CD4-positive, alpha-beta memory T cell (primary cell): ENCODE results near the gene MRPL53. TPM values are rescaled to one million over a fixed set of nuclear protein-coding genes. Genes with fewer than 3 reads are reported as not detected.

ENCODE experiments used
- CTCF ChIA-PET: fragments of 350-600 bp; sonication (Branson Sonifier 250); formaldehyde crosslinking; loops from one replicate; lab custom pipeline; 2021; ENCODE audit warnings: inconsistent platforms; ENCODE audit not compliant: partially characterized antibody; lab: Charles Lee
- POLR2A ChIA-PET: fragments of 350-600 bp; sonication (Branson Sonifier 250); formaldehyde crosslinking; loops from one replicate; lab custom pipeline; 2021; ENCODE audit not compliant: partially characterized antibody; lab: Charles Lee
- DNase-seq, 5 donors: peaks; one replicate each; pipeline versions ENCODE4 v3.0.0 to v3.0.0-alpha.2; 2020 to 2022; ENCODE audit warnings: mixed read lengths in 1 of 5
- H3K27ac ChIP-seq: one replicate; pipeline ENCODE4 v1.7.0; 2013; ENCODE audit warnings: low read depth, low read length
- H3K27me3 ChIP-seq: 2 replicates; pipeline ENCODE4 v1.7.0; 2013; ENCODE audit warnings: mild to moderate bottlenecking, low read length, moderate library complexity; ENCODE audit not compliant: insufficient read depth
- H3K36me3 ChIP-seq: 2 replicates; pipeline ENCODE4 v1.7.0; 2013; ENCODE audit warnings: mild to moderate bottlenecking, low read length, moderate library complexity; ENCODE audit not compliant: insufficient read depth
- H3K4me1 ChIP-seq: 2 replicates; pipeline ENCODE4 v1.7.0; 2013; ENCODE audit warnings: mild to moderate bottlenecking, low read length, moderate library complexity; ENCODE audit not compliant: insufficient read depth
- H3K4me3 ChIP-seq, 2 donors: one replicate each; pipeline ENCODE4 v1.7.0; 2013; ENCODE audit warnings: low read length in 2 of 2, mild to moderate bottlenecking in 1 of 2
- H3K9me3 ChIP-seq, 2 donors: one replicate each; pipeline ENCODE4 v1.7.0; 2013; ENCODE audit warnings: low read length in 2 of 2, control low read depth in 1 of 2; ENCODE audit not compliant: control insufficient read depth in 1 of 2
- H3K27ac Mint-ChIP-seq, 7 donors: one replicate each; pipeline ENCODE4 v1.8.0; 2020 to 2021; ENCODE audit warnings: mixed read lengths in 7 of 7, mild to moderate bottlenecking in 6 of 7, inconsistent platforms in 3 of 7, moderate library complexity in 3 of 7
- H3K27me3 Mint-ChIP-seq, 2 donors: one replicate each; pipeline ENCODE4 v1.8.0; 2020 to 2021; ENCODE audit warnings: mixed read lengths in 2 of 2
- H3K36me3 Mint-ChIP-seq, 2 donors: one replicate each; pipeline ENCODE4 v1.8.0; 2020 to 2021; ENCODE audit warnings: mixed read lengths in 2 of 2, inconsistent platforms in 1 of 2, mild to moderate bottlenecking in 1 of 2
- H3K4me1 Mint-ChIP-seq, 4 donors: one replicate each; pipeline ENCODE4 v1.8.0; 2020 to 2021; ENCODE audit warnings: mixed read lengths in 4 of 4, mild to moderate bottlenecking in 1 of 4
- H3K4me3 Mint-ChIP-seq, 8 donors: one replicate each; pipeline ENCODE4 v1.8.0; 2020 to 2021; ENCODE audit warnings: mixed read lengths in 8 of 8, mild to moderate bottlenecking in 7 of 8, moderate library complexity in 6 of 8, inconsistent platforms in 3 of 8
- H3K9me3 Mint-ChIP-seq, 8 donors: one replicate each; pipeline ENCODE4 v1.8.0; 2020 to 2021; ENCODE audit warnings: mixed read lengths in 8 of 8, mild to moderate bottlenecking in 5 of 8, inconsistent platforms in 3 of 8, moderate library complexity in 1 of 8
- intact Hi-C: fragments of 100-400 bp; cut with micrococcal nuclease; formaldehyde crosslinking; loops from one replicate; pipeline ENCODE4 v1.15.1; 2023
- polyA plus RNA-seq, 2 donors: library from polyadenylated mRNA; unstranded; fragments of 300-500 nt; fragmentation: Illumina TruSeq; gene quantifications; one replicate each; pipeline ENCODE4 v1.2.3, GENCODE V29; 2021
- total RNA-seq, 2 experiments: library from RNA; stranded (reverse); gene quantifications; one replicate each; pipeline ENCODE4 v1.2.3, GENCODE V29; 2021

The MRPL53 gene
- total and polyA plus RNA-seq, 4 experiments from 2014 or later, result 72.8 to 120 (median 89.4) TPM

DNA sequence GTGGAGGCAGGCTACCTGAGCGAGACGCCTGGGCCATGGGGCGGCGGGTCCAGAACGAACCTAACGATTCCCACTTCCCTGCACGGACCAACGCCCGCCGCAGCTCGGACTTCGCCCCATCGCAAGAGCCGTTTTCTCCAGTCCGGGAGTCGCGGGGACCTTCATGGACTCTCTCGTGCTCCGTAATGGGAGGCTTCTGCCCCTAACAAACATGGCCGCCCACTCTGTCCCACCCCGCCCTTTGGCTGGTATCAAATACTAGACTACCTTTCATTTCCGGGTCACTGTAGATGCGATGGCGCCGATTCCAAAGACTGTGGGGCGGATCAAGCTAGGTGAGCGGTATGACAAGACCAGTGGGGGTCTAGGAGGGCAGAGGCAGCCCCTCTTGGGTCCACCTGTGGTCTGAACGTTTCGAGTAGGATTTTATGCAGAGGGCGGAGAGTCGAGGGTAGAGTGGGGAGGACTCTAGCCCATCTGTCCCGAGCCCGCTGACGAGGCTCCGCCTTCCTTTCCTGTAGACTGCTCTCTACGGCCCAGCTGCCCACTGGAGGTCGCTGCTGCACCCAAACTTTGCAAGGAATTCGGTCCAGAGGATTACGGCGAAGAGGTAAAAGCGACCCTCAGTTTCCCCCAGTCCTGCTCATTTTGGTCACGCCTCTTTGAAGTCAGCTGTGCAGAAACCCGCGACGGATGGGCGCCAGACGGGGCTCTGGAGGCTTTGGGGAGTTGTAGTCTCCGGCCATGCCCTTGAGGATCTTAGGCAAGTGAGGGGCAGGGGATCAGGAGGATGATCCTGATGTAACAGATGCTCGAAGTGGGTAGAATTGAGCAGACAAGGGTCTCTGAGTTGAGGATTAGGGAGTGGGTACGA is 10.6 kb upstream of the MRPL53 start, which contains the start of the genes CCDC142 and TTC31:
Gene CCDC142 (minus strand): TSS at position 198 of the 874 bp plus-strand sequence. CDS start 161 bp downstream, at position 37.
Gene TTC31 (plus strand): TSS at position 281 of the 874 bp plus-strand sequence. CDS start 15 bp downstream, at position 296.
- ChIA-PET CTCF (interaction anchor here (0.6 to 11.3 kb wide), 26 partner anchors 9 to 746 kb away, joined by 3 to 141 read pairs (median 5); partner anchors contain the start of genes AUP1, DQX1, HTRA2 and INO80B), POLR2A (interaction anchor here (0.6 to 14.3 kb wide), 33 partner anchors 10 to 746 kb away, joined by 3 to 516 read pairs (median 4); partner anchors contain the start of genes AUP1, C2orf81, HTRA2 and INO80B)
- peak; percentile 94 to 98 (median 96) for DNase-seq
- Mint-ChIP-seq H3K4me1 (peaks cover 17 to 43% (median 25%) of the 10 kb centered on the region in 4 donors), H3K4me3 (peak within 1 kb of the TSS; percentile 99 to 100 (median 100)), H3K27me3 (no peaks in the 10 kb centered on the region), H3K27ac (peak within 1 kb of the TSS; percentile 91 to 100 (median 100)), H3K36me3 (peaks cover 19 to 36% of the 10 kb centered on the region in 2 donors), H3K9me3 (no peaks in the 10 kb centered on the region)
- peak within 1 kb of the TSS; percentile 91 for H3K27ac ChIP-seq
- H3K4me3 ChIP-seq, result peak within 1 kb of the TSS; percentile 57 to 100
- no peaks in the 10 kb centered on the region for H3K36me3 ChIP-seq
- H3K27me3 ChIP-seq, result no peaks in the 10 kb centered on the region
- intact Hi-C loops, result loop anchor here (1.0 to 10.0 kb wide), 12 partner anchors 11 to 393 kb away; partner anchors contain the start of genes C2orf81, DOK1, MOB1A and MRPL53
- peaks cover 28% of the 10 kb centered on the region for H3K4me1 ChIP-seq
- no peaks in the 10 kb centered on the region for H3K9me3 ChIP-seq

DNA sequence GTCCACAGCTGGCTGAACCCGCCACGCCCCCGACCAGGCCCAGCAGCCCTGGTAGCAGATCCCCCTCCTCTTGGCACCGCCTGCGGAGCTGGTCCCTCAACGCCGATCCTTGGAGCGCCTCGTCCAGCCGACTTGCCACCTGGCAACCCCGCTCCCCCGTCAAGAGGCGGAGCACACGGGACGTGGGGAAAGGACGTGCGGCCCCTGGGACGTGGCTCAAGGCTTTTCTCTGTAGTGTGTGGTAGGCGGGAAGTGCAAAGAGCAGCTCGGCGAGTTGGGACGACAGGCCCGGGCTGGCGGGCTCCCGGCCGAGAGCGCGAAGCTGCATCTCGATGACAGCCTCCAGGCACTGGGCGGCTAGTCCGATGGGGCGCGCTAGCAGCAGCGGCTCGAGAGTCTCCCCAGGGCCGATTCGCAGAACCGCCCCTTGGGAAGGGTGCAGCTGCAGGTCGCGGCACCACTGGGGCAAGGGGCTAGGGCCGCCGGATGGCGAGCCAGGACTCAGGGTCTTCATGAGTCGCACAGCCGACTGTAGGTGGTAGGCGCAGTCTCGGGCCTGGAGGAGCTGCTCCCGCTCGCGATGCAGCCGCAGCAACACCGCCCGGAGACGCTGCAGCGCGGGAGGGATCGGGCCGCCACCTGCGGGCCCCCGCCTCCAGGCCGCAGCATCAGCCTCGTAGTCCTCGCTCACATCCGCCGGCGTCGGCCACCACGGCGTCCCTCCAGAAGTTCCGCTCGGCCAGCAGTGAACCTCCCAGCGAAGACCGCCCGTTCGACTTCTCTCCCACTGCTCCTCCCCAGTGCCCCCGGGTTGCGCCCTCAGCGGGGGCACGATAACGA is 9.7 kb upstream of the MRPL53 start:
- H3K36me3 ChIP-seq, result peaks cover 4% of the 10 kb centered on the region
- intact Hi-C loops, result loop anchor here (2.0 to 10.0 kb wide), 2 partner anchors 73 to 173 kb away; partner anchors contain the start of genes DOK1 and SEMA4F
- ChIA-PET POLR2A (interaction anchor here (0.6 to 14.3 kb wide), 29 partner anchors 9 to 745 kb away, joined by 3 to 516 read pairs (median 6); partner anchors contain the start of genes AUP1, C2orf81, HTRA2 and INO80B), CTCF (interaction anchor here (0.8 to 11.3 kb wide), 23 partner anchors 8 to 654 kb away, joined by 3 to 141 read pairs (median 6); partner anchors contain the start of genes AUP1, DQX1, HTRA2 and INO80B)
- Mint-ChIP-seq H3K27me3 (no peaks in the 10 kb centered on the region), H3K27ac (peak overlapping the region; percentile 91 to 100 (median 100)), H3K36me3 (peaks cover 19 to 41% of the 10 kb centered on the region in 2 donors), H3K4me1 (peaks cover 19 to 43% (median 27%) of the 10 kb centered on the region in 4 donors), H3K9me3 (no peaks in the 10 kb centered on the region), H3K4me3 (peak overlapping the region; percentile 99 to 100 (median 100))
- peaks cover 28% of the 10 kb centered on the region for H3K4me1 ChIP-seq
- peak overlapping the region; percentile 57 to 100 for H3K4me3 ChIP-seq
- peak in 2 of 5 donors; percentile 23 to 60 for DNase-seq
- H3K27me3 ChIP-seq, result no peaks in the 10 kb centered on the region
- H3K9me3 ChIP-seq, result no peaks in the 10 kb centered on the region
- H3K27ac ChIP-seq, result peak overlapping the region; percentile 91

DNA sequence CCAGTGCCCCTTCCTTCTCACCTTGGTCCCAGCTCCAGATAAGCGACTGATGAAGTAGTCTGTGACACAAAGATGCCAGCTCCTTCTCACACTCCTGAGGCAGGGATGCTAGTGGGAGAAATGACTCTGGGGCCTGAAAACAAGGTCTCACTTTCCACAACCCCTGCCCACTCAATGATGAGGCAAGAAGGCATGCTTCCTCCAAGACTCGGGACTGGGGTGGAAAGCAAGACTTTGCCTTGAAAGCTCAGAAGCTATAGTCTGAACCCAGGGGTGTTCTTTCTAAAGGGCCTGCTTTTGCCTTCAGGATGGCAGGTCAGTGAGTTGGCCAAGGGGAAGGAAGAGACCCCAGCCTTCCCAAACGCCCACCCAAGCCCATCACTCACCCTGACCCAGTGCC is 9.0 kb upstream of the MRPL53 start:
- POLR2A ChIA-PET, result interaction anchor here (0.9 to 14.3 kb wide), 15 partner anchors 9 to 368 kb away, joined by 3 to 516 read pairs (median 12); partner anchors contain the start of genes AUP1, C2orf81, HTRA2 and INO80B
- CTCF ChIA-PET, result interaction anchor here (1.0 to 11.3 kb wide), 11 partner anchors 7 to 654 kb away, joined by 3 to 141 read pairs (median 11); partner anchors contain the start of genes AUP1, C2orf81, HTRA2 and INO80B
- Histone ChIP-seq H3K9me3 (no peaks in the 10 kb centered on the region), H3K4me1 (peaks cover 28% of the 10 kb centered on the region), H3K4me3 (peak overlapping the region in 1 of 2 donors; percentile 100), H3K36me3 (peaks cover 5% of the 10 kb centered on the region), H3K27me3 (no peaks in the 10 kb centered on the region), H3K27ac (peak overlapping the region; percentile 91)
- Mint-ChIP-seq H3K4me3 (peak overlapping the region; percentile 99 to 100 (median 100)), H3K4me1 (peaks cover 17 to 43% (median 26%) of the 10 kb centered on the region in 4 donors), H3K27ac (peak overlapping the region in 2 of 7 donors; percentile 46 to 91), H3K27me3 (no peaks in the 10 kb centered on the region), H3K9me3 (no peaks in the 10 kb centered on the region), H3K36me3 (peaks cover 13 to 40% of the 10 kb centered on the region in 2 donors)
- intact Hi-C loops, result loop anchor here (10.0 kb wide), 1 partner anchor 173 kb away; the partner anchor contains the start of gene SEMA4F
- DNase-seq, result no peak

DNA sequence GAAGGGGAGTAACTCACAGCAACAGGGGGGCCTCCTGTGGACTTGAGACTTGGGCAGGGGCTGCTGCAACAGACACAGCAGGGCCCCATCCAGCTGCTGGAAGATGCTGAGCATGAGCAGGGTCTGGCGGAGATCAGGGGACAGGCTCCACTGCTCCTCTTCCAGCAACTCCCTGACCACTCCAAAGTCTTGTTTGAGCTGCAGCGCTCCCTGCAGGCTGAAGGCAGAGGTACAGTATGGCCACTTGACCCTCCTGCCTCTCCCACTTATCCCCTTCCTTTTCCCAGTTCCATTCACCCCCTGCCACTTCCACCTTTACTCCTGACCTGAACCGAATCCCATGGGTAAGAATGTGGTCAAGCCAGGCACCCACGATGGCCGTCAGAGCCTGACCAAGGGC is 2.4 kb upstream of the MRPL53 start:
- ChIA-PET CTCF (interaction anchor here (1.1 to 1.6 kb wide), 2 partner anchors 8 to 141 kb away, joined by 3 to 10 read pairs; partner anchors contain the start of genes CCDC142 and TTC31), POLR2A (interaction anchor here (1.0 to 14.3 kb wide), 4 partner anchors 8 to 32 kb away, joined by 3 to 516 read pairs (median 74); partner anchors contain the start of genes CCDC142, INO80B, LBX2 and TTC31)
- H3K9me3 ChIP-seq, result no peaks in the 10 kb centered on the region
- no peak overlapping the region for H3K4me3 ChIP-seq
- H3K4me1 ChIP-seq, result peaks cover 20% of the 10 kb centered on the region
- Mint-ChIP-seq H3K27me3 (no peaks in the 10 kb centered on the region), H3K27ac (peak overlapping the region in 2 of 7 donors; percentile 24 to 55), H3K4me1 (peaks cover 13 to 45% (median 24%) of the 10 kb centered on the region in 4 donors), H3K36me3 (peaks cover 22 to 48% of the 10 kb centered on the region in 2 donors), H3K4me3 (no peak overlapping the region), H3K9me3 (peaks cover 0 to 7% (median 0%) of the 10 kb centered on the region in 8 donors)
- no peak for DNase-seq
- H3K36me3 ChIP-seq, result peaks cover 19% of the 10 kb centered on the region
- intact Hi-C loops, result no loop called here
- no peaks in the 10 kb centered on the region for H3K27me3 ChIP-seq
- H3K27ac ChIP-seq, result no peak overlapping the region

DNA sequence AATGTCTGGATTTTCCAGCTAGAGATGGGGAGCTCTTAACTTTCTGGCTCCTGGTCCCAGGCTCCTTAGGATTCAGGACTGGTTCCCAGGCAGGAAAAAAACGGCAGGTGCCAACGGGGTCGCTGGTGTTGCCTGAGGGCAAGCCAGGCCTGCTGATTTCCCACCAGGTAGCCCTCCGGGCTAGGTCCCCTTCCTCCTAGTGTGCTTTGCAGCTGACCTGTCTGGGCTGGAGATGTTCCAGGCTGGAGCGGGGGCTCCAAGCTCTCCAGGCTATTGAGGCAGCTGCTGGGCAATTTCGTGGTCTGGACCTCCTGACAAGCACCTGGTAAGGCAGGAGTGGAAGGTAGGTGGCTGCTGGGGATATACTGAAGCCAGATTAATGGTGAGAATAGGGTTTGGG is 2.0 kb upstream of the MRPL53 start:
- H3K4me3 Mint-ChIP-seq, result no peak overlapping the region
- POLR2A ChIA-PET, result interaction anchor here (3.3 to 14.3 kb wide), 3 partner anchors 8 to 26 kb away, joined by 28 to 516 read pairs (median 119); partner anchors contain the start of genes CCDC142, INO80B, LBX2 and TTC31
- H3K27me3 Mint-ChIP-seq, result no peaks in the 10 kb centered on the region
- H3K27ac Mint-ChIP-seq, result peak overlapping the region in 3 of 7 donors; percentile 24 to 100 (median 29)
- H3K9me3 Mint-ChIP-seq, result peaks cover 0 to 7% (median 0%) of the 10 kb centered on the region in 8 donors
- Histone ChIP-seq H3K36me3 (peaks cover 19% of the 10 kb centered on the region), H3K4me3 (no peak overlapping the region), H3K4me1 (peaks cover 20% of the 10 kb centered on the region), H3K27me3 (no peaks in the 10 kb centered on the region), H3K27ac (no peak overlapping the region), H3K9me3 (no peaks in the 10 kb centered on the region)
- DNase-seq, result no peak
- CTCF ChIA-PET, result interaction anchor here (1.6 to 2.3 kb wide), 2 partner anchors 8 to 19 kb away, joined by 10 to 13 read pairs; partner anchors contain the start of genes CCDC142, INO80B and TTC31
- intact Hi-C loops, result no loop called here
- peaks cover 12 to 45% (median 23%) of the 10 kb centered on the region in 4 donors for H3K4me1 Mint-ChIP-seq
- peaks cover 20 to 45% of the 10 kb centered on the region in 2 donors for H3K36me3 Mint-ChIP-seq
